ENCODE results near the gene AMH. TPM values are rescaled to one million over a fixed set of nuclear protein-coding genes. Genes with fewer than 3 reads are reported as not detected.
A peak's percentile ranks its signal among the peaks of the same experiment; 100 is the strongest.

AMH gene
- polyA plus RNA-seq, 1 donor, result 8.1 TPM

GRCh38 chr19:2235381-2236063, 13.6 kb upstream of the AMH start:
- DNase-seq, result no peak

DNA sequence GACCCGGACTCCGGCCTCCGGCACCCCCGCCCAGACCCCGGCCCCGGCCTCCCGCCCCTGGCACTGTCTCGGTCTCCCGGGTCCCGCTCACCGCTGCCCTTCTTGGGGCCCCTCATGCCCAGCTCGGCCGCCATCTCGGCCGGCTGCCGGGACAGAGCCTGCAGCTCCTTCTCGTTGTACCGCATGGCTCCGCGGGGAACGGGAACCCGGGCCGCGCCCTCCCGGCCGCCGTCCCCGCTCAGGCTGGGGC, 13.1 kb upstream of the AMH start:
- DNase-seq, result no peak

- DNase-seq, result peak; percentile 99
Measured at GRCh38 chr19:2236314-2237050, 12.6 kb upstream of the AMH start, which contains the start of the genes PLEKHJ1 and SF3A2. Gene PLEKHJ1, minus strand, starts transcription at chr19:2236329. Its CDS starts 81 bp downstream, at chr19:2236248. Gene SF3A2, plus strand, starts transcription at chr19:2236824. Its CDS starts 6,595 bp downstream, at chr19:2243419.

DNA sequence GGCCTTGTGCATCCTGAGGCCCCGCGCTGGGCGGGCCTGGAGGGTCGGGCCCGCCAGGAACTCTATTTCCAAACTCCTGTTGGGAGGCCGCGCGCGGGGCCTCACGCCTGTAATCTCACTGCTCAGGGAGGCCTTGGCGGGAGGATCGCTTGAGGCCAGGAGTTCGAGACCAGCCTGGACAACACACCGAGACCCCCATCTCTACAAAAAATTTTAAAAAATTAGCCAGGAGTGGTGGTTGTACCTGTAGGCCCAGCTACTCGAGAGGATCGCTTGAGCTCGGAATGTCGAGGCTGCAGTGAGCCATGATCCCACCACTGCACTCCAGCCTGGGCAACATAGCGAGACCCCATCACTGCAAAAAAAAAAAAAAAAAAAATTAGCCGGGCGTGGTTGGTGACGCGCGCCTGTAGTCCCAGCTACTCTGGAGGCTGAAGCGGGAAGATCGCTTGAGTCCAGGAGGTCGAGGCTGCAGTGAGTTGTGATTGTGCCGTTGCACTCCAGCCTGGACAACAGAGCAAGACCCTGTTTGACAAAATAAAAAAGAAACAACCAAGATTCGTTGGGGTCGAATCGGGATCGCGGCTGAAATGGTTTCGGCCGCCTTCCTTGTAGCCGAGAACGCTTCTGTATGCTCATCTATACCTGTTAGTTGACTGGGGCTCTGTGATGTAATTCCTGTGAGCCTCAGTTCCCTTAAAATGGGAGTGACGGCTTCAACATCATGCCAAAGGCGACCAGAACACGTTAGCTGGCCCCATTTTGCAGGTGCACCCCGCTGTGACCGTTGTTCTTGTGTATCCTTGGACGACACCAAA, 11.9 kb upstream of the AMH start:
- DNase-seq, result no peak

DNA sequence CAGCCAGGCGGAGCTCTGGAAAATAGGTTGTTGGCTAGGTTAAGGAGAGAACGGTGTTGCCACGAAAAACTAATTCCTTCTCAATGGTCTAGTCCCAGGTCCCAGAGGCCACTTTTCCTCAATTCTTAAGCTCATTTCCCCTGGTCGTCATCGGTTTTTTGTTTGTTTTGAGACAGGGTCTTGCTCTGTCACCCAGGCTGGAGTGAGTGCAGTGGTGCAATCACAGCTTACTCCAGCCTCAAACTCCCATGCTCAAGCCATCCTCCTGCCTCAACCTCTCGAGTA, 11.3 kb upstream of the AMH start:
- no peak for DNase-seq

- DNase-seq, result no peak
Measured at GRCh38 chr19:2239173-2239572, 9.9 kb upstream of the AMH start.

DNA sequence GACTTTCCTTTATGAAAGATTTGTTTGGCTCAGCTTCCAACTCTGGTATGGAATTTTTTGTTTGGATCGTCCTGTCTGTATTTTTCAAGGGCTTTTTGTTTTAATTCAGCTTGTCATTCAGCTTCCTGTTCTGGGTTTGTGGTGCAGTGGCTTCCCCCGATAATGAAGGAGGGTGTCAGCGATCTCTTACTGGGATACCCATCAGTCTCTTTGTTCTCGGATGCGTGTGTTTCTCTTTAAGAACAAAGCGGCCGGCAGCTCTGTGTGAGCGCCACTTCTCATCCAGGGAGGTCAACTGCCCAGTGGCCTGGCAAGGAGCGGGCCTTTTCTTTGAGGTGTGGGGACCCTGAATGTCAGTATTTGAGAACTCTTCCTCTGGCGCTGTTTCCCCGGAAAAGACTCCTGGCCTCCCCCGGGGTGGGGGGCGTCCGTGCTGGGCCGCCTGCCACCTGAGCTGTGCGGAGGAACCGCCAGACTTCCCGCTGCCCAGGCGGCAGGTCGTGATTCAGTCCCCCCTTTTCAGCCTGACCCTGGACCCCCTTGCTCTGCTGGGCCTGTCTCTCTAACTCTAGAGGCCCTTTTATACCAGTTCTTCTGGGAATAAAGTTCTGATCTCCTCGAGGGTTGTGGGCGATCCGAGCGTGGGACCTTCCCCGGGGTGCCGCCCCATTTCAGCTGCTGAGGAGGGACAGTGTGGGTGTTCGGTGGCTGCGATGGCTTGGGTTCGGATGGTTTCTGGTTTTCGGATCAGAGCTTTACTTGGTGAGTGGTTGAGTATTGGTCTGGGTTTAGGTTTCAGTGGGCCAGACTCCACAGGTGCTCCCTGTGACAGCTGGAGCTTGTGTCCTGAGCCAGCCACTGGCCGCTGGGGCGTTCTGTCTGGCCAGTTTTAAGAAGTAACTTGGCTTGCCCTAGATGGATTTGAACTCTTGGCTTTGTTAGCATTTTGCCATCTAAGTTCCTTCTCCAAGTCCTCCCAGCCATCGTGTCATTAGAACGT, 9.1 kb upstream of the AMH start:
- no peak for DNase-seq

DNA sequence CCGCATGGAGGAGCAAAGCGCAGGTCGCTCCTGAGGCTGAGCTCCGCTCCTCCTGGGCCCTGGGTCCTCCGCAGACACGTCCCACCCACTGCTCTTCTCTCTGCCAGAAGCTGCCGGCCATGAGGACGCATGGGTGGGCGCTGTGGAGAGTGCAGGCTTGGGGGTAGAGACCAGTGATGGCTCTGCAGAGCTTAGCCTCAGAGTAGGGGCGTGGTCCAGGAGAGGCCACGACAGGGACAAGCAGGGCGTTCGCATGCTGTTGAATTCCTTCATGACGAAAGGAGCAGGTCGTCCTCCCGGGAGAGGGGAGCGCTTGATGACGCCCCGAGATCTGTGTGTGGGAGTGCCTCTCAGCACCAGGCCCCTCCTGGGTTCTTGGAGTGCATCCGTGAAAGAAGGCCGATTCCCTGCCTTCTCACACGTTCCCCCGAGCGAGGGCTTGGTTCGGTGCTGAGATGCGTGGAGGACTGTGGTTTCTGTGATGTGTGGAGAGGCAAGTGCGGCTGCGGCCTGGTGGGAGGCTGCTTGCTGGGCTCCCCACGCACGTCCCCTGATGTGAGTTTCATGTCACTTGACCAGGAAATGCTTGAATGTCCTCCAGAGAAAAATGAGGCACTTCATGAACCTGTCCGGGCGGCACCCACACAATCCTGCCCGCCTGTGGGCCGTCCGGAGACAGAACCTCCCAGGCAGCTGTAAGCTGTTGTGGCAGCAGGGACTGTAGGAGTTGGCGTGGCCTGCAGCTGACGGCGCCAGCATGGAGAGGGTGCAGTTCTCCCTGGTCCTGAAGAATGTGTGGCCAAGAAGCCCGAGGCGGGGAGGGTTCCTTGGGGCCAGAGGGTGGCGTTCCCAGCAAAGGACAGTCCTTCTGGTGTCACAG, 8.0 kb upstream of the AMH start:
- no peak for DNase-seq

- no peak for DNase-seq
Measured at GRCh38 chr19:2242092-2242537, 7.0 kb upstream of the AMH start.

GRCh38 chr19:2242816-2243215, 6.3 kb upstream of the AMH start:
- DNase-seq, result no peak

DNA sequence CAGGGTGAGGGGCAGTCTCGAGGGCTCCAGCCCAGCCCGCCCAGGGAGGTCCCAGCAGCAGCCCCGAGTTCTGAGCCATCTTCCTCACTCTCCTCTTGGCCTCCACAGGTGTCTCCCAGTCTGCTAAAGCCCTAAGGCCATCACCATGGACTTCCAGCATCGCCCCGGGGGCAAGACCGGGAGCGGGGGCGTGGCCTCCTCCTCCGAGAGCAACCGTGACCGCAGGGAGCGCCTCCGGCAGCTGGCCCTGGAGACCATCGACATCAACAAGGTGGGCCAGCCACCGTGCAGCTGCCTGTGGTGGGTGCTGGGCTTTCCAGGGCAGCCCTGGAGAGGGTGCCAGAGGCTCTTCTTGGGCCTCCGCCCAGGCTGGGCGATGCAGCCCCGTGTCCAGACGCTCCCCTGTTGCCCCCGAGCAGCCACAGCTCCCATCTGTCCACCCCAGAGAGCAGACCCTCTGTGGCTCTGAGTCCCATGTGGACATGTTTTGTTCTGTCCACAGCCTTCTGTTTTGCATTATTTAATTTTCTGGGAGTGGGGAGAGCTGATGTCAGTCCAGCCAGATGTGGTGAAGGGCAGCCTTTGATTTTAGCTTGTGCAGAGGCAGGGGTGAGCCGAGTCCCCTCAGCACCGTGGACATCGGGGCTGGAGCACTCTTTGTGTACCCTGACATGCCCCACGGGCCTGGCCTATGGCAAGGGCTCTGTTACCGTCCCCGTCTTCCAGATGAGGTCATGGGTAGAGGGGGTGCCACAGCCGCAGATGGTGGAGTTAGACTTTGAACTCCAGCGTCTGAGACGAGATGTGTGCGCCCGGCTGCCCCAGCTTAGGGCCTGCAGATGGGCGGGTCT, 5.6 kb upstream of the AMH start:
- no peak for DNase-seq

GRCh38 chr19:2244125-2244411, 5.1 kb upstream of the AMH start:
- no peak for DNase-seq

DNA sequence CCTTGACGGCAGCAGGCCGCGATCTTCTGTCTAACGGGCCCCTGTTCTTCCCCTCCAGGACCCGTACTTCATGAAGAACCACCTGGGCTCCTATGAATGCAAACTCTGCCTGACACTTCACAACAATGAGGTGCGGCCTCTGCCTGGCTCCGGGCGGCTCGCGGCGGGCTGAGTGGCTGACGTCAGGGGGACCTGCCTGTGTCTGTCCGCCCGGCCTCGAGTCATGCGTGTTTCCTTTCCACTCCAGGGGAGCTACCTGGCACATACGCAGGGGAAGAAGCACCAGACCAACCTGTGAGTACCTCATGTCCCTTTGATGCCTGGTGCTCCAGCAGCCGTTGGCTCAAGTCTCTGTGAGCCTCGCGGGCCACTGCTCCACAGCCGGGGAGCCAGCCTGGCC, 4.6 kb upstream of the AMH start:
- DNase-seq, result no peak

DNA sequence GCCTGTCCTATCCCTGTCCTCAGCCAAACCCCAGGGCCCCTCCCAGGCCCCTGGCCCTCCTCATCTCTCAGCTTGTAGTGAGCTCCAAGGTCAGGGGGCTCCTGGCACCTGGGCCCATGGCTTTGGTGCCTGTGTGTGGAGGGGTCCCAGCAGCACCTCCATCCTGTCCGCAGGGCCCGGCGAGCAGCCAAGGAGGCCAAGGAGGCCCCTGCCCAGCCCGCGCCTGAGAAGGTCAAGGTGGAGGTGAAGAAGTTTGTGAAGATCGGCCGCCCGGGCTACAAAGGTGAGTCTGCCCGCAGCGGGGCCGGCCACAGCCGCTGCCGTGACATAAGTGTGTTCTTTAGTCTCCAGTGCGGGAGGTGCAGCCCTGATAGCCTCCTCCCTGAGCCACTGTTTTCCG, 3.9 kb upstream of the AMH start:
- DNase-seq, result no peak

- no peak for DNase-seq
Measured at GRCh38 chr19:2246014-2246620, 3.0 kb upstream of the AMH start.

GRCh38 chr19:2246801-2247361, 2.2 kb upstream of the AMH start:
- DNase-seq, result no peak

- DNase-seq, result no peak
Measured at GRCh38 chr19:2247433-2248101, 1.6 kb upstream of the AMH start.

GRCh38 chr19:2248136-2249009, 750 bp upstream of the AMH start:
- DNase-seq, result no peak
